HepG2 (cell line): ENCODE measurements around the gene ARFGAP1. TPM values are rescaled to one million over a fixed set of nuclear protein-coding genes. Genes with fewer than 3 reads are reported as not detected.
A peak's percentile ranks its signal among the peaks of the same experiment; 100 is the strongest.

ENCODE experiments used
- BORCS8-MEF2B ChIP-seq: sonication (generic); formaldehyde crosslinking; IDR thresholded peaks from 2 replicates; pipeline ENCODE4 v1.8.0; 2022; ENCODE audit warnings: mild to moderate bottlenecking, missing genetic modification reagents
- CREB1 ChIP-seq, 2 experiments: fragments of 450-650 bp in 1 of 2; IDR thresholded peaks; 2 replicates each; pipeline ENCODE4 v1.6.1; 2016 to 2017; ENCODE audit warnings: control low read depth in 1 of 2, mild to moderate bottlenecking in 1 of 2, missing compliant biosample characterization in 1 of 2, missing genetic modification characterization in 1 of 2
- FOXA1 ChIP-seq, 2 experiments: fragments of 450-650 bp in 1 of 2; sonication (generic) in 1 of 2; formaldehyde crosslinking in 1 of 2; IDR thresholded peaks; 2 replicates each; pipeline versions ENCODE4 v1.4.0 to v1.6.1; 2016 to 2020; ENCODE audit warnings: missing genetic modification reagents in 1 of 2
- GFI1 ChIP-seq: sonication (generic); formaldehyde crosslinking; IDR thresholded peaks from 2 replicates; pipeline ENCODE4 v1.5.0; 2020; ENCODE audit warnings: missing genetic modification reagents, mild to moderate bottlenecking, borderline replicate concordance
- HOXA7 ChIP-seq: sonication (generic); formaldehyde crosslinking; IDR thresholded peaks from 2 replicates; pipeline ENCODE4 v1.8.1; 2022; ENCODE audit warnings: mild to moderate bottlenecking, missing genetic modification reagents, moderate library complexity
- HOXD1 ChIP-seq: sonication (generic); formaldehyde crosslinking; IDR thresholded peaks from 2 replicates; pipeline ENCODE4 v1.5.0; 2020; ENCODE audit warnings: missing genetic modification reagents
- KDM3A ChIP-seq: IDR thresholded peaks from 2 replicates; pipeline ENCODE4 v1.6.1; 2018; ENCODE audit warnings: low read depth, missing compliant biosample characterization
- KLF6 ChIP-seq: IDR thresholded peaks from 2 replicates; pipeline ENCODE4 v1.8.0; 2016; ENCODE audit warnings: missing biosample characterization, missing genetic modification reagents
- MXD4 ChIP-seq: IDR thresholded peaks from 2 replicates; pipeline ENCODE4 v1.6.1; 2016; ENCODE audit warnings: mild to moderate bottlenecking, missing biosample characterization, missing genetic modification reagents
- MYPOP ChIP-seq: sonication (generic); formaldehyde crosslinking; IDR thresholded peaks from 2 replicates; pipeline ENCODE4 v1.8.1; 2023; ENCODE audit warnings: mild to moderate bottlenecking, moderate library complexity, missing genetic modification reagents
- NFYC ChIP-seq: IDR thresholded peaks from 2 replicates; pipeline ENCODE4 v1.6.1; 2016; ENCODE audit warnings: missing genetic modification reagents, missing compliant biosample characterization
- NR2C2 ChIP-seq: sonication (generic); formaldehyde crosslinking; IDR thresholded peaks from 2 replicates; pipeline ENCODE4 v1.4.0; 2020; ENCODE audit warnings: missing genetic modification reagents, mild to moderate bottlenecking, moderate library complexity, borderline replicate concordance
- NR2F6 ChIP-seq, 2 experiments: IDR thresholded peaks; 2 replicates each; pipeline ENCODE4 v1.6.1; 2016; ENCODE audit warnings: antibody characterized with exemption in 1 of 2, mild to moderate bottlenecking in 1 of 2
- POLR2G ChIP-seq: fragments of 200-400 bp; formaldehyde crosslinking; IDR thresholded peaks from 2 replicates; pipeline ENCODE4 v1.6.1; 2018; ENCODE audit warnings: mild to moderate bottlenecking, low read depth, low read length, moderate library complexity
- RXRA ChIP-seq: sonication (generic); formaldehyde crosslinking; IDR thresholded peaks from 2 replicates; pipeline ENCODE4 v1.5.1; 2020; ENCODE audit warnings: missing genetic modification reagents
- SAP130 ChIP-seq: IDR thresholded peaks from 2 replicates; pipeline ENCODE4 v1.6.1; 2016; ENCODE audit warnings: low read depth
- SP4 ChIP-seq: sonication (generic); formaldehyde crosslinking; IDR thresholded peaks from 2 replicates; pipeline ENCODE4 v1.8.1; 2023; ENCODE audit warnings: mild to moderate bottlenecking, missing genetic modification reagents
- ZNF382 ChIP-seq: sonication (generic); formaldehyde crosslinking; IDR thresholded peaks from 2 replicates; pipeline ENCODE4 v1.5.0; 2020; ENCODE audit warnings: missing genetic modification reagents, mild to moderate bottlenecking, borderline replicate concordance
- ZNF513 ChIP-seq: sonication (generic); formaldehyde crosslinking; conservative IDR thresholded peaks from 2 replicates; pipeline ENCODE4 v1.5.0; 2020; ENCODE audit warnings: missing genetic modification reagents
- ZNF572 ChIP-seq: sonication (generic); formaldehyde crosslinking; IDR thresholded peaks from 2 replicates; pipeline ENCODE4 v1.5.1; 2020; ENCODE audit warnings: mild to moderate bottlenecking, missing genetic modification reagents
- ZNF574 ChIP-seq: sonication (generic); formaldehyde crosslinking; IDR thresholded peaks from 2 replicates; pipeline ENCODE4 v1.4.0; 2020; ENCODE audit warnings: missing genetic modification reagents
- ZNF616 ChIP-seq: sonication (generic); formaldehyde crosslinking; IDR thresholded peaks from 2 replicates; pipeline ENCODE4 v1.5.0; 2020; ENCODE audit warnings: low read depth, mild to moderate bottlenecking, missing genetic modification reagents
- ZNF781 ChIP-seq: sonication (generic); formaldehyde crosslinking; IDR thresholded peaks from 2 replicates; pipeline ENCODE4 v1.5.1; 2020; ENCODE audit warnings: borderline replicate concordance, mild to moderate bottlenecking, missing genetic modification reagents; ENCODE audit errors: not compliant biosample characterization
- ZSCAN25 ChIP-seq: sonication (generic); formaldehyde crosslinking; IDR thresholded peaks from 2 replicates; pipeline ENCODE4 v1.8.0; 2022; ENCODE audit warnings: mild to moderate bottlenecking, missing genetic modification reagents
- polyA plus RNA-seq, 8 experiments: library from polyadenylated mRNA; depleted of rRNA in 3 of 8; stranded (reverse) in 7 of 8; unstranded in 1 of 8; fragments of >200 nt; fragmentation: Illumina TruSeq in 4 of 8; extraction: Trizol in 4 of 8; gene quantifications; 2 replicates each; pipeline versions ENCODE4 v1.2.1 to v1.2.3, GENCODE V29; 2011 to 2016; ENCODE audit warnings: low read depth in 4 of 8, missing spikeins in 1 of 8, mixed read lengths in 1 of 8; ENCODE audit not compliant: insufficient read depth in 1 of 8
- total RNA-seq, 5 experiments: library from RNA; depleted of rRNA; stranded (reverse); fragments of >200 nt; fragmentation: Illumina TruSeq; extraction: Trizol; gene quantifications; 2 replicates each; pipeline ENCODE4 v1.2.3, GENCODE V29; 2016; ENCODE audit warnings: low read depth in 1 of 5

The ARFGAP1 gene
- total and polyA plus RNA-seq, 2 of the 13 experiments (the other 11 are each of a cell fraction or from before 2014, with no cell fraction given): 132 TPM

GRCh38 chr20:63272105-63273058, at the start of gene ARFGAP1 (continued):
- TF ChIP-seq BORCS8-MEF2B: peak; percentile 34; the same call in 1 of the 2 replicates
- TF ChIP-seq NR2C2 (CRISPR knock-in tag): peak; percentile 73; the same call in 1 of the 2 replicates
- no peak for TF ChIP-seq FOXA1 (IDR thresholded peaks at IDR 0.05)
- peak; percentile 32; the same call in 1 of the 2 replicates for TF ChIP-seq FOXA1 (CRISPR knock-in tag; IDR thresholded peaks at IDR 0.05)
- TF ChIP-seq ZNF616 (CRISPR knock-in tag): peak; percentile 80
- TF ChIP-seq ZNF572 (CRISPR knock-in tag): no peak
- no peak; the same call in none of the 2 replicates for TF ChIP-seq ZNF513 (CRISPR knock-in tag)
- peak; percentile 54; the same call in 1 of the 2 replicates for TF ChIP-seq KDM3A
- TF ChIP-seq ZNF574 (CRISPR knock-in tag): peak; percentile 96
- TF ChIP-seq HOXD1 (CRISPR knock-in tag): peak; percentile 23; the same call in 1 of the 2 replicates
- no peak for TF ChIP-seq NR2F6 (IDR thresholded peaks at IDR 0.05)
- TF ChIP-seq NR2F6 (CRISPR knock-in tag; IDR thresholded peaks at IDR 0.05): peak; percentile 83; the same call in 1 of the 2 replicates
- peak; percentile 42 for TF ChIP-seq ZNF781 (CRISPR knock-in tag)
- peak; percentile 95 for TF ChIP-seq POLR2G
- peak; percentile 79 for TF ChIP-seq CREB1 (IDR thresholded peaks at IDR 0.05)
- no peak; the same call in 1 of the 2 replicates for TF ChIP-seq CREB1 (CRISPR knock-in tag; IDR thresholded peaks at IDR 0.05)
- peak; percentile 56 for TF ChIP-seq NFYC (CRISPR knock-in tag)
- TF ChIP-seq GFI1: 0 out of 2 replicates have a peak, but pooled peaks have one; percentile 18
- peak; percentile 76 for TF ChIP-seq RXRA (CRISPR knock-in tag)
- peak; percentile 25; the same call in 1 of the 2 replicates for TF ChIP-seq MYPOP (CRISPR knock-in tag)
- peak; percentile 86 for TF ChIP-seq SP4 (CRISPR knock-in tag)
- peak; percentile 75 for TF ChIP-seq MXD4 (CRISPR knock-in tag)
- TF ChIP-seq ZSCAN25 (CRISPR knock-in tag): peak; percentile 75; the same call in 1 of the 2 replicates
- no peak for TF ChIP-seq ZNF382
- peak; percentile 98 for TF ChIP-seq SAP130
- TF ChIP-seq KLF6 (CRISPR knock-in tag): peak; percentile 78
- no peak for TF ChIP-seq HOXA7 (CRISPR knock-in tag)
